Measurements from ENCODE around the gene TSHZ2. TPM values are rescaled to one million over a fixed set of nuclear protein-coding genes. Genes with fewer than 3 reads are reported as not detected.

The TSHZ2 gene
- total and polyA plus RNA-seq, 2 of the 4 experiments (the other 2 are of a cell fraction) = under 0.01 to 0.02 TPM

DNA sequence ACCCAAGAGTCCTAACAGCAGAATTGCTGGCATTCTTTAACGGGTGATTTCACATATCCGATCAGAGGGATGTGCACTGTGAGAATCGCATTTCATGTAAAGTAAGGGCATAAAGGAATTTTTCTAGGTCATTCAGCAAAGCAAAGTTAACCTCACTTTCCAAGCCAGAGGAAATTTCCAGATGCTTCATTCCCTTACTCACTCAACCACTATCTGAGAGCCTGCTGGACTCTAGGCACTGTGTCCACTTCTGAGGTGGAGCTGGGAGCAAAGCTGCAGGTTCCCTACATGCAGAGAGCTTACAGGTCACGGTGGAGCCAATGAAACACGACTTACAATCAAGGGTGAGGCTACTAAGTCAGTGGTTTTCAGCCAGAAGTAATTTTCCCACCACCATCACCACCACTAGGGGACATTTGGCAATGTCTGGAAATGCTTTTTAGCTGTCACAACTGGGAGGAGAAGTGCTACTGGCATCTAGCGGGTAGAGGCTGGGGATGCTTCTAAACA lies 34.5 kb upstream of the TSHZ2 start:
- no peak overlapping the region for H3K4me2 ChIP-seq (ENCODE audit: low read depth, low read length)
- H3K18ac ChIP-seq (ENCODE audit: low read depth, low read length) = no peak overlapping the region
- DNase-seq = no peak
- WGBS, 2 experiments (ENCODE audit: extremely low coverage in 2 of 2, insufficient read length in 1 of 2) = no CpG with 5 or more reads among the region's 6 CpGs
- no peak overlapping the region for H3K56ac ChIP-seq (ENCODE audit: extremely low read depth, insufficient read depth, low read length)
- no TSS peak for BruUV-seq (replicated peaks)
- H2BK20ac ChIP-seq (ENCODE audit: low read depth, low read length) = no peak overlapping the region
- no peak overlapping the region for H2BK5ac ChIP-seq (ENCODE audit: low read depth, low read length, poor library complexity, severe bottlenecking)
- no peak overlapping the region for H3K4ac ChIP-seq (ENCODE audit: low read depth, low read length)
- H4K5ac ChIP-seq (ENCODE audit: low read depth, low read length) = no peak overlapping the region
- TF ChIP-seq POLR2A (IDR thresholded peaks at IDR 0.05; ENCODE audit: low read depth, low read length) (no peak), BHLHE40 (IDR thresholded peaks at IDR 0.05; ENCODE audit: low read depth, low read length) (no peak), CHD1 (IDR thresholded peaks at IDR 0.05; ENCODE audit: low read depth, low read length) (no peak), RAD21 (IDR thresholded peaks at IDR 0.05; ENCODE audit: low read length) (no peak), ELK1 (IDR thresholded peaks at IDR 0.05; ENCODE audit: borderline replicate concordance, low read depth, low read length) (no peak), RCOR1 (IDR thresholded peaks at IDR 0.05; ENCODE audit: insufficient replicate concordance, low read length) (no peak), SMC3 (IDR thresholded peaks at IDR 0.05; ENCODE audit: low read depth, low read length) (no peak), MAFK (IDR thresholded peaks at IDR 0.05; ENCODE audit: low read depth, low read length) (no peak), CTCF (conservative IDR thresholded peaks at IDR 0.05; ENCODE audit: low read depth, low read length) (no peak), USF2 (IDR thresholded peaks at IDR 0.05; ENCODE audit: low read depth, low read length) (no peak), RFX5 (IDR thresholded peaks at IDR 0.05; ENCODE audit: low read depth, low read length) (no peak), CEBPB (IDR thresholded peaks at IDR 0.05; ENCODE audit: low read depth, low read length) (no peak), MAZ (IDR thresholded peaks at IDR 0.05; ENCODE audit: borderline replicate concordance, low read depth, low read length) (no peak), MXI1 (IDR thresholded peaks at IDR 0.05; ENCODE audit: borderline replicate concordance, low read depth, low read length) (no peak), FOS (IDR thresholded peaks at IDR 0.05; ENCODE audit: low read depth, low read length) (no peak), NFE2L2 (IDR thresholded peaks at IDR 0.05; ENCODE audit: low read depth, low read length) (no peak)
- H3K79me1 ChIP-seq (ENCODE audit: low read depth in 1 of 2, low read length in 2 of 2) = no peaks in the 10 kb centered on the region
- POLR2A ChIA-PET (ENCODE audit: unreplicated experiment) = no interaction called here
- H3K4me3 ChIP-seq (ENCODE audit: insufficient read depth, low read depth, low read length) = no peak overlapping the region
- CTCF ChIA-PET = no interaction called here
- no peak overlapping the region for H3K27ac ChIP-seq (ENCODE audit: insufficient read depth, low read length)
- H2BK15ac ChIP-seq (ENCODE audit: low read depth, low read length) = no peak overlapping the region
- no peak overlapping the region for H4K91ac ChIP-seq (ENCODE audit: insufficient read depth, low read depth, low read length)
- H3K36me3 ChIP-seq (ENCODE audit: control insufficient read depth, insufficient read depth, low read length) = no peaks in the 10 kb centered on the region
- H3K4me1 ChIP-seq (ENCODE audit: control insufficient read depth, insufficient read depth, low read length) = no peaks in the 10 kb centered on the region
- H3K14ac ChIP-seq (replicated peaks; ENCODE audit: low read depth, low read length) = no peak overlapping the region
- in situ Hi-C loops (cut with MboI; ENCODE audit: low sequenced_read_pairs) (no loop called here), dilution Hi-C loops (cut with HindIII; ENCODE audit: low sequenced_read_pairs, unreplicated experiment) (no loop called here), intact Hi-C loops (cut with micrococcal nuclease) (no loop called here)
- H3K9ac ChIP-seq (ENCODE audit: low read depth, low read length) = no peak overlapping the region
- H3K27me3 ChIP-seq (ENCODE audit: control insufficient read depth, insufficient read depth, low read length) = no peaks in the 10 kb centered on the region
- no peaks in the 10 kb centered on the region for H3K9me3 ChIP-seq (ENCODE audit: control insufficient read depth, insufficient read depth, low read length)
- H2AFZ ChIP-seq (replicated peaks; ENCODE audit: low read length, poor library complexity) = no peak overlapping the region
- no peak overlapping the region for H2AK5ac ChIP-seq (ENCODE audit: low read depth, low read length)
- ATAC-seq (ENCODE audit: low read depth) = no peak
- no peak overlapping the region for H2BK120ac ChIP-seq (ENCODE audit: low read depth, low read length)
- no peak overlapping the region for H4K8ac ChIP-seq (ENCODE audit: low read depth in 2 of 2, low read length in 2 of 2)
- H2AK9ac ChIP-seq (replicated peaks; ENCODE audit: low read depth, low read length, poor library complexity) = no peak overlapping the region
- no peaks in the 10 kb centered on the region for H3K9me1 ChIP-seq (ENCODE audit: insufficient read depth, low read length)
- H4K20me1 ChIP-seq (ENCODE audit: insufficient read depth, low read length) = no peaks in the 10 kb centered on the region
- H3K23ac ChIP-seq (ENCODE audit: low read depth, low read length) = no peak overlapping the region

Data from IMR-90 (cell line).